Thymus (tissue), 11 donors: ENCODE data around the gene HS6ST1. TPM values are rescaled to one million over a fixed set of nuclear protein-coding genes. Genes with fewer than 3 reads are reported as not detected.

ENCODE experiments used
- DNase-seq, 9 donors: peaks; one replicate each; pipeline ENCODE4 v3.0.0-alpha.2; 2013; ENCODE audit warnings: low spot score in 9 of 9, low read depth in 6 of 9, missing footprints in 1 of 9
- H3K27ac ChIP-seq, 2 donors: one replicate each; pipeline ENCODE4 v1.5.1; 2013; ENCODE audit warnings: control low read depth in 1 of 2, low read depth in 1 of 2, low read length in 1 of 2, mild to moderate bottlenecking in 1 of 2, moderate library complexity in 1 of 2
- H3K27me3 ChIP-seq, 2 donors: one replicate each; pipeline ENCODE4 v1.5.1; 2013; ENCODE audit warnings: low read length in 1 of 2; ENCODE audit not compliant: control insufficient read depth in 2 of 2, insufficient read depth in 1 of 2
- H3K36me3 ChIP-seq, 2 donors: one replicate each; pipeline ENCODE4 v1.5.1; 2013; ENCODE audit warnings: low read length in 1 of 2, mild to moderate bottlenecking in 1 of 2, moderate library complexity in 1 of 2; ENCODE audit not compliant: control insufficient read depth in 2 of 2, insufficient read depth in 2 of 2
- H3K4me1 ChIP-seq, 2 donors: one replicate each; pipeline ENCODE4 v1.5.1; 2013; ENCODE audit warnings: low read length in 2 of 2; ENCODE audit not compliant: control insufficient read depth in 2 of 2, insufficient read depth in 2 of 2
- H3K4me3 ChIP-seq, 2 donors: one replicate each; pipeline ENCODE4 v1.5.1; 2013; ENCODE audit warnings: low read length in 2 of 2, control low read depth in 1 of 2, mild to moderate bottlenecking in 1 of 2
- H3K9me3 ChIP-seq, 2 donors: one replicate each; pipeline ENCODE4 v1.5.1; 2013; ENCODE audit warnings: low read length in 1 of 2, mild to moderate bottlenecking in 1 of 2; ENCODE audit not compliant: control insufficient read depth in 2 of 2, insufficient read depth in 1 of 2
- WGBS: extraction: QIAGEN DNeasy Blood & Tissue Kit; methylation state at CpG from one replicate; pipeline ENCODE4 v1.1.7; 2013; 5-methylcytosine and 5-hydroxymethylcytosine counted together
- polyA plus RNA-seq: library from polyadenylated mRNA; stranded (reverse); fragments of 200-250 nt; gene quantifications from one replicate; pipeline ENCODE4 v1.2.3, GENCODE V29; 2013
- total RNA-seq: library from RNA; stranded (reverse); fragments of 120-200 nt; gene quantifications from one replicate; pipeline ENCODE4 v1.2.4, GENCODE V29; 2013
- donor health status: healthy.

The HS6ST1 gene
- total and polyA plus RNA-seq, 2 donors: 20.0 to 35.2 TPM

GRCh38 chr2:128308889-128309279, 9.8 kb downstream of the HS6ST1 start:
- H3K27ac ChIP-seq: no peak overlapping the region
- no peak for DNase-seq

DNA sequence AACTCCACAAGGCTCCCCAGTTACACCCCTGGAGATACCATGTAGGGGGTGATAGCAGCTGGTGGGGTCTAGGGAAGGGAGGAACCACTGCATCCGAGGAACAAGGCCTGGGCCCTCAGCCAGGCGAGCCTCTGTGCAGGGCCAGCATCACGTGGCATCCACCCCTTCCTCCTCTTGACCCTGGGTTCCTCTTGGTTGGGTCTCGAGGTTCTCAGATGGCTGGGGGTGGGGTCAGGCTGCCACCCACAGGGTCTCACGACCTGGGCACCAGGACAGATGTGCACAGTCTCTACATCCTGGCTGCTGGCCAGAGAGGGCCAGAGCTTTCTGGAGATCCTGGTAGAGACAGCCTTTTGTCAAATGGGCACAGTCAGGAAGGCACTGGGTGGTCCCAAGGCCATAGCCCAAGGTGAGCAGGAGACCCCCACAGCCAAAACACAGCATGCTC, 10.4 kb downstream of the HS6ST1 start:
- H3K27ac ChIP-seq: no peak overlapping the region
- peaks cover 0 to 3% of the 10 kb centered on the region in 2 donors for H3K9me3 ChIP-seq
- peaks cover 32 to 75% of the 10 kb centered on the region in 2 donors for H3K36me3 ChIP-seq
- WGBS: 72% methylated on average over 5 of the region's 5 CpGs
- H3K4me3 ChIP-seq: no peak overlapping the region
- H3K27me3 ChIP-seq: no peaks in the 10 kb centered on the region
- DNase-seq: no peak
- peaks cover 1 to 75% of the 10 kb centered on the region in 2 donors for H3K4me1 ChIP-seq

More at GRCh38 chr2:128308889-128309279, 9.8 kb downstream of the HS6ST1 start:
- Histone ChIP-seq H3K4me1 (peaks cover 6 to 81% of the 10 kb centered on the region in 2 donors), H3K27me3 (no peaks in the 10 kb centered on the region), H3K9me3 (peaks cover 0 to 3% of the 10 kb centered on the region in 2 donors), H3K4me3 (no peak overlapping the region), H3K36me3 (peaks cover 32 to 71% of the 10 kb centered on the region in 2 donors)
- 98% methylated on average over 2 of the region's 2 CpGs for WGBS

DNA sequence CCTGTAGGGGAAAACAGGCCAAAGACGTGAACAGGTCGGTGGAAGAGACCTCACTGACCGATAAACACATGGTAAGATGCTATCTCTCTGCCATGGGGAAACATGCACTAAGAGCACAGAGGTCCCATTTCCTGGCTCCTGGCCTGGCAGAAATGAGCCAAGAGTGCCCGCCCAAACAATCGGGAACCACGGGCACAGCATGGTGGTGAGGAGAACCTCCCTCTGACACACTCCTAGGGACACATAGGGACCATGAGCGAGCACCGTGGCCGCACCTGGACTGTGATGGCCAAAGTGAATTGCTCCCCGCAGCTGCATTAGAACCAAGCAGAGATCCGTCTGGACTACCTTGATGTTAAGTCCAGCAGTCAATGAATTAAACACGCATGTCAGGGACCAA, 11.1 kb downstream of the HS6ST1 start:
- H3K4me3 ChIP-seq: no peak overlapping the region
- H3K27me3 ChIP-seq: no peaks in the 10 kb centered on the region
- no peak for DNase-seq
- peaks cover 0 to 3% of the 10 kb centered on the region in 2 donors for H3K9me3 ChIP-seq
- H3K36me3 ChIP-seq: peaks cover 32 to 75% of the 10 kb centered on the region in 2 donors
- WGBS: 97% methylated on average over 12 of the region's 12 CpGs
- peaks cover 0 to 68% of the 10 kb centered on the region in 2 donors for H3K4me1 ChIP-seq
- no peak overlapping the region for H3K27ac ChIP-seq

DNA sequence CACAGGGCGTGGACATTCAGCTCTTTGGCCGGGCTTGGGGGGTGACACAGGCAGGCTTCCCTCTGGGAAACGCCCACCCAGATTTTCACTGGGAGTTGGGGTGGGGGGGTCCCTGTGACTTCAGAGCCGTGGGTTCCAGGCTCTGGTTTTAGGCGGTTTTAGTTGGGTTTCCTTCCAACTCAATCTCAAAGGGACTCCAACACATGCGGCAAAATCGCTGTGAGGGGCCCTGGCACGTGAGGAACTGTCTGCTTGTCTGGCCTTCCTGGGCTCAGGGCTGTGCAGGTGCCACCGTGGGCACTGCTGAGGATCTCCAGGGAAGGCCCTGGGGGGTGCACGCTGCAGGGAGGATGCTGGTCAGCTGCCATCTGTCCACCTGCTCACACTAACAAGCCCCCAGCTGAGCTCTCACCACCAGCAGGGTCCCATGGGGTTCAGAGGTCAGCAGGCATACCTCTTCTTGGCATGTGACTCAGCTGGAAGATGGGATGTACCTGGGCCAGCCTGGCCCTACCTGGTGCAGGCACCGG, 11.7 kb downstream of the HS6ST1 start:
- Histone ChIP-seq H3K4me1 (peaks cover 0 to 62% of the 10 kb centered on the region in 2 donors), H3K9me3 (peaks cover 0 to 3% of the 10 kb centered on the region in 2 donors), H3K27me3 (no peaks in the 10 kb centered on the region), H3K36me3 (peaks cover 32 to 75% of the 10 kb centered on the region in 2 donors), H3K4me3 (no peak overlapping the region), H3K27ac (no peak overlapping the region)
- DNase-seq: no peak
- 79% methylated on average over 11 of the region's 11 CpGs for WGBS

DNA sequence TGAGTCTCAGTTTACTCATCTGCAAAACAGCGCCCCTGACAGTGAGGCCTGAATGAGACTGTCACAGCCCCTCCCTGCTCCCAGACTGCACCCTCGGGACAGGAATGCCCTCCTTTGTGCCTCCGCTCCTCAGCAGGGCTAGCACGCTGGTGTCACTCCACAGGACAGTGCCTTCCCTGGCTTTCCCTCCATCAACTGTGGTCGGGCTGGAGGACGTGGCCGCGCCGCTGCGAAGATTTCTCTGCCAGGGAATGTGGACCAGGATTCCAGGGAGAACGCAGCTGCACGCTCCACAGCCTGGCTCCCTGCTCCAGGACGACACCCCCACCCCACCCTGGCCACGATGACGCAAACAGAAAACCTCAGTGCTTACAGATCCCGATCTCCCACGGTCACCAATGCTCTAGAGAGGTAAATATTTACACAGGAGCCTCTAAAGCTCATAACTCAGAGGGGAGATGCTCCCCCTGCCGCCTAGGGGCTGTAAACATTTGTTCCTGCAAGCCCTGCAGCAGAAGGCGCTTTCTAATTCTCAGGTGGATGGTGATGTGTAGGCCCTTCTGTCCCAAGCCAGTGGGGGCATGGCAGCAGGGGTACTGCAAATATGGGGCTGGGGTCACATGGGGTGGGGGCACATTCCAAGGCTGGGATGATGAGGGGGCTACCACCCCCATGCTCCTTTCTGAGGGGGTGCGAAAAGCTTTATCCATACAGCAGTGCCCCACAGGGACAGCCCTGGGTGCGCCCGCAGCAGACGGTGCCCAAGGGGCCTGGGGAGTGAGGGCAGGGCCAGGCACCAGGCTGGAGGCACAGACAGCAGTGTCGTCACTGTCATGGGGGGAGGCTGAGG, 12.4 kb downstream of the HS6ST1 start:
- no peak for DNase-seq
- H3K4me3 ChIP-seq: no peak overlapping the region

GRCh38 chr2:128305555-128306080, 13.1 kb downstream of the HS6ST1 start:
- Histone ChIP-seq H3K4me3 (no peak overlapping the region), H3K36me3 (peaks cover 28 to 79% of the 10 kb centered on the region in 2 donors), H3K27me3 (no peaks in the 10 kb centered on the region), H3K4me1 (peaks cover 0 to 51% of the 10 kb centered on the region in 2 donors), H3K9me3 (peaks cover 0 to 3% of the 10 kb centered on the region in 2 donors), H3K27ac (peak overlapping the region; percentile 53 to 75)
- WGBS: 90% methylated on average over 11 of the region's 11 CpGs
- peak in 1 of 9 donors; percentile 21 for DNase-seq

More for the DNA sequence above, 12.4 kb downstream of the HS6ST1 start:
- Histone ChIP-seq H3K36me3 (peaks cover 28 to 80% of the 10 kb centered on the region in 2 donors), H3K27ac (peak overlapping the region; percentile 46 to 75), H3K4me1 (peaks cover 0 to 56% of the 10 kb centered on the region in 2 donors), H3K9me3 (peaks cover 0 to 3% of the 10 kb centered on the region in 2 donors), H3K27me3 (no peaks in the 10 kb centered on the region)
- 92% methylated on average over 24 of the region's 24 CpGs for WGBS

DNA sequence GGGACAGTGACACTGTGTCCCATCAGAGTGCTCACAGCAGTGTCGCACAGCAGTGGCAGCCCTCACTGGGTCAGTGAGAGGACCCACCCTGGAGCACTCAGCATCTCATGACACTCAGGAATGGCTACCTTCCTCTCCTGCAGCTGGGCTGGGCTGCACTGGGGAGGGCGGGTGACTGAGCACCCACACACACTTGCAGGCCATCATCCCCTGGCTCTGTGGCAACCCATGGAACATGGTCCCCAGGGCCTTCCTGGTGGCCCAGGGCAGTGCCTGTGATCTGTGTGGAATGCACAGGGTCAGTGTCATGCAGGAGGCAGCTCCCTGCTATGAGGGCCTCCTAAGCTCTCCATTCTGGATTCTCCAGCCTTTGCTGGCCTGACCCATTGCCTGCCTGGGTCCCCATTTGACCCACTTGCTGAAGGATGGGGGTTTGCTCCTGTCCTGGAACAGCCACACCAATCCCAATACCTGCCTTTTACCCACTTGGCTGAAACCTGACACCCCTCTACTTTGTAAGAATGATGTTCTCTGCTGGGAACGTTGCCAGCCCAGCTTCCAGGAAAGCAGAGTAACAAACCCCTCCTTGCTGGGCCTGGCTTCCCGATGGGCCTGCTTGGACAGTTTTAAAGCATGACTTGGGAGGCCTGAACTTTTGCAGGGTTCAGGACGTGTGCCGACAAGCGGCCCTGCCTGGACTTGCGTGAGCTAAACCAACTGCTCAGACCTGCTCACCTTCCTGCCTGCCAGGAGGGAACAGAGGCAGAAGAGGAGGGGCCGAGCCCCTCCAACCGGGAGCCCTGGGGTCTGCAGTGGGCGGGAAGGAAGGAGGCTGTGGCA, 13.7 kb downstream of the HS6ST1 start:
- H3K9me3 ChIP-seq: peaks cover 0 to 3% of the 10 kb centered on the region in 2 donors
- H3K4me1 ChIP-seq: peaks cover 0 to 46% of the 10 kb centered on the region in 2 donors
- peak overlapping the region; percentile 46 to 75 for H3K27ac ChIP-seq
- H3K36me3 ChIP-seq: peaks cover 28 to 76% of the 10 kb centered on the region in 2 donors
- WGBS: 87% methylated on average over 11 of the region's 11 CpGs
- peak in 1 of 9 donors; percentile 35 for DNase-seq
- H3K27me3 ChIP-seq: no peaks in the 10 kb centered on the region
- H3K4me3 ChIP-seq: no peak overlapping the region

DNA sequence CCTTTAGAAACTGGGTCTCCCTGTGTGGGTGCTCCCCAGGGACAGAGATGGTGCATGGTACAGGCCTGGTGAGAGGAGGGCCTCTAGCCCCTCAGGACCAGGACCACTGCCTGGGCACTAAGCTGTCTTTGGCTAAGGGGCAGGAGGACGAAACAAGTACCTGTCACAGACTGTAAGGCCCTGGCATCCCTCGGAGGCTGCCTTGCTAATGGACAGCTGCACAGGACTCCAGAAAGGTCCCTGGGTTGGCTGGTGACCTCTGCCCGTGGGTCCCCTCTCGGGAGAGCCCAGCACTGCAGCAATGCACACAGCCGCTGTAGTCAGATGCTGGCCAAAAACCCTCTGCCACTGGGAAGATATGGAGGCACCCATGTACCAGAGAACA, 14.3 kb downstream of the HS6ST1 start:
- Histone ChIP-seq H3K27me3 (no peaks in the 10 kb centered on the region), H3K9me3 (peaks cover 0 to 3% of the 10 kb centered on the region in 2 donors), H3K36me3 (peaks cover 24 to 70% of the 10 kb centered on the region in 2 donors), H3K27ac (no peak overlapping the region), H3K4me3 (no peak overlapping the region), H3K4me1 (peaks cover 0 to 40% of the 10 kb centered on the region in 2 donors)
- DNase-seq: no peak
- WGBS: 94% methylated on average over 5 of the region's 5 CpGs
